SK-N-SH treated with all-trans-retinoic acid at 6 μM for 48 hours (cell line): ENCODE measurements around the gene RHNO1.

Experiments
- ATAC-seq: fragments of 200-7000 bp; cut with Tn5 transposase; 3 replicates; pipeline ENCODE4 v1.9.1; 2020; ENCODE audit warnings: mild to moderate bottlenecking, moderate library complexity
- ARNTL ChIP-seq: fragments of 450-650 bp; formaldehyde crosslinking; IDR thresholded peaks from 2 replicates; pipeline ENCODE4 v1.5.0; 2020; ENCODE audit warnings: low read depth, mild to moderate bottlenecking, moderate library complexity, borderline replicate concordance
- BACH2 ChIP-seq: fragments of 250-450 bp; sonication (Bioruptor Pico); IDR thresholded peaks from 2 replicates; pipeline ENCODE4 v1.9.0; 2021; ENCODE audit warnings: mild to moderate bottlenecking, borderline replicate concordance
- CREB5 ChIP-seq: fragments of 250-450 bp; sonication (Bioruptor Pico); IDR thresholded peaks from 2 replicates; pipeline ENCODE4 v1.5.1; 2020; ENCODE audit warnings: low read depth, mild to moderate bottlenecking, moderate library complexity
- CSDC2 ChIP-seq: fragments of 250-450 bp; sonication (Bioruptor Pico); IDR thresholded peaks from 2 replicates; pipeline ENCODE4 v1.5.0; 2020; ENCODE audit warnings: mild to moderate bottlenecking, moderate library complexity
- ESRRG ChIP-seq: fragments of 250-450 bp; sonication (Bioruptor Pico); IDR thresholded peaks from 2 replicates; pipeline ENCODE4 v1.6.1; 2021; ENCODE audit warnings: mild to moderate bottlenecking
- GLIS3 ChIP-seq: fragments of 250-450 bp; sonication (Bioruptor Pico); IDR thresholded peaks from 2 replicates; pipeline ENCODE4 v1.5.0; 2020; ENCODE audit warnings: mild to moderate bottlenecking, moderate library complexity
- ISL1 ChIP-seq: fragments of 250-450 bp; sonication (Bioruptor Pico); IDR thresholded peaks from 2 replicates; pipeline ENCODE4 v2.1.2; 2022; ENCODE audit warnings: mild to moderate bottlenecking, moderate library complexity
- PATZ1 ChIP-seq: fragments of 250-450 bp; sonication (Bioruptor Pico); IDR thresholded peaks from 2 replicates; pipeline ENCODE4 v1.8.0; 2020; ENCODE audit warnings: mild to moderate bottlenecking, moderate library complexity, borderline replicate concordance
- POU6F1 ChIP-seq: fragments of 250-450 bp; sonication (Bioruptor Pico); IDR thresholded peaks from 2 replicates; pipeline ENCODE4 v1.8.0; 2021; ENCODE audit warnings: low read depth, mild to moderate bottlenecking, moderate library complexity, borderline replicate concordance
- PPARA ChIP-seq: fragments of 250-450 bp; sonication (Bioruptor Pico); IDR thresholded peaks from 2 replicates; pipeline ENCODE4 v1.5.0; 2020; ENCODE audit warnings: mild to moderate bottlenecking, borderline replicate concordance
- SNAI2 ChIP-seq: fragments of 250-450 bp; sonication (Bioruptor Pico); IDR thresholded peaks from 2 replicates; pipeline ENCODE4 v1.5.0; 2020; ENCODE audit warnings: mild to moderate bottlenecking, moderate library complexity
- TCF4 ChIP-seq: fragments of 250-450 bp; sonication (Bioruptor Pico); IDR thresholded peaks from 2 replicates; pipeline ENCODE4 v1.8.0; 2021; ENCODE audit warnings: mild to moderate bottlenecking, moderate library complexity, borderline replicate concordance
- TOX ChIP-seq: fragments of 250-450 bp; sonication (Bioruptor Pico); IDR thresholded peaks from 2 replicates; pipeline ENCODE4 v1.8.0; 2021; ENCODE audit warnings: mild to moderate bottlenecking, moderate library complexity, borderline replicate concordance
- TSHZ2 ChIP-seq: fragments of 250-450 bp; sonication (Bioruptor Pico); IDR thresholded peaks from 2 replicates; pipeline ENCODE4 v1.5.0; 2020; ENCODE audit warnings: mild to moderate bottlenecking, moderate library complexity
- ZC3H10 ChIP-seq: fragments of 250-450 bp; sonication (Bioruptor Pico); IDR thresholded peaks from 2 replicates; pipeline ENCODE4 v1.5.1; 2021; ENCODE audit warnings: mild to moderate bottlenecking, moderate library complexity
- ZFP3 ChIP-seq: fragments of 250-450 bp; sonication (Bioruptor Pico); IDR thresholded peaks from 2 replicates; pipeline ENCODE4 v1.5.0; 2020; ENCODE audit warnings: mild to moderate bottlenecking, moderate library complexity
- ZFP30 ChIP-seq: fragments of 450-650 bp; formaldehyde crosslinking; IDR thresholded peaks from 2 replicates; pipeline ENCODE4 v1.5.0; 2022; ENCODE audit warnings: mild to moderate bottlenecking, moderate library complexity
- ZNF565 ChIP-seq: fragments of 450-650 bp; formaldehyde crosslinking; conservative IDR thresholded peaks from 2 replicates; pipeline ENCODE4 v1.5.0; 2020; ENCODE audit warnings: low read depth, mild to moderate bottlenecking, moderate library complexity
- ZNF70 ChIP-seq: fragments of 450-650 bp; formaldehyde crosslinking; IDR thresholded peaks from 2 replicates; pipeline ENCODE4 v1.5.0; 2020; ENCODE audit warnings: mild to moderate bottlenecking, moderate library complexity
- ZNF8 ChIP-seq: fragments of 450-650 bp; formaldehyde crosslinking; IDR thresholded peaks from 2 replicates; pipeline ENCODE4 v1.5.0; 2020; ENCODE audit warnings: mild to moderate bottlenecking, moderate library complexity
- TF ChIP-seq, protein P1 (sequence below): fragments of 250-450 bp; sonication (Bioruptor Pico); IDR thresholded peaks from 2 replicates; pipeline ENCODE4 v1.5.1; 2021; ENCODE audit warnings: mild to moderate bottlenecking, moderate library complexity

The RHNO1 gene

DNA sequence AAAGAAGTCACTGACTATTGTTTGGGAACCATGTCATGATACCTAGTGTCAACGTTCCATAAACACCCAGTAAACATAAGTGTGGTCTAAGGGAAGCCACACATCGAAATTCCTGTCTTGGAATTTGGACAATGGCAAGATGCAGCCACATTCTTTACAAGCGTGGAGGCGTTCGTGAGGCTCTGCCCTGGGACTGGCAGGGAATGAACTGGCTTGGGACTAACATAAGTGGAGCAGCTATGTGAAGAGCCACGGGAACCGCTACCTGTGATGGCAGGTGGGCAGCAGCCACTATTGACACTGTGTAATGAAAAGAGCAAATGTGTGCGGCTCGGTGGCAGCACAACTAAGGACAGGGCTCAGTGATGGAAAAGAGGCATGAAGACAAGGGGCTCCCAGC lies 32.2 kb upstream of the RHNO1 start (continued):
- TF ChIP-seq TSHZ2 (CRISPR knock-in tag) (no peak), ZC3H10 (CRISPR knock-in tag) (no peak), PATZ1 (CRISPR knock-in tag) (no peak), TOX (no peak), ZFP30 (no peak), ZNF8 (no peak), ZNF70 (CRISPR knock-in tag) (no peak)

DNA sequence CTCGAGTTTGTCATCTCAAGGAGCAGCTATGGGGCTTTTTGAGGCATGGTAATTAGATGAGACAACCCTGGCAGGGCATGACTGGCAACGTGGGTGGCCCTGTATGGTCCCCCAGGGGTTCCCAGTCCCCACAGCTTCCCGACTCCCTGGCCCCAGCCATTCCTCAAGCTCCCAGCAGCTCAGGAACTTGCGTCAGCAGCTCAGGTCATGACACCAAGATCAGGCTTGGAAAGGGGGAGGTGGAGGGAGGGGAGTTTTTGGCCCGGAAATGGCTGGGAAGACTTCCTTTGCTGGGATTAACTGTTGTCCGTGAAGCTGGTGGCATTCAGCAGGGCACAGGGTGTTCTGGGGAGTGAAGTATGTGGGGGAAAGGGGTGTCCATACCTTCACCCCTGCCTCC lies 31.7 kb upstream of the RHNO1 start:
- ATAC-seq: no peak
- TF ChIP-seq ZNF70 (CRISPR knock-in tag) (no peak), ZFP30 (no peak), TOX (no peak), CREB5 (no peak), PPARA (no peak), ESRRG (CRISPR knock-in tag) (no peak), ZNF565 (CRISPR knock-in tag) (no peak), ZNF8 (no peak), BACH2 (CRISPR knock-in tag) (no peak), GLIS3 (CRISPR knock-in tag) (no peak), PATZ1 (CRISPR knock-in tag) (no peak), SNAI2 (no peak), POU6F1 (CRISPR knock-in tag) (no peak), ISL1 (CRISPR knock-in tag) (no peak)
- TF ChIP-seq, protein P1, sequence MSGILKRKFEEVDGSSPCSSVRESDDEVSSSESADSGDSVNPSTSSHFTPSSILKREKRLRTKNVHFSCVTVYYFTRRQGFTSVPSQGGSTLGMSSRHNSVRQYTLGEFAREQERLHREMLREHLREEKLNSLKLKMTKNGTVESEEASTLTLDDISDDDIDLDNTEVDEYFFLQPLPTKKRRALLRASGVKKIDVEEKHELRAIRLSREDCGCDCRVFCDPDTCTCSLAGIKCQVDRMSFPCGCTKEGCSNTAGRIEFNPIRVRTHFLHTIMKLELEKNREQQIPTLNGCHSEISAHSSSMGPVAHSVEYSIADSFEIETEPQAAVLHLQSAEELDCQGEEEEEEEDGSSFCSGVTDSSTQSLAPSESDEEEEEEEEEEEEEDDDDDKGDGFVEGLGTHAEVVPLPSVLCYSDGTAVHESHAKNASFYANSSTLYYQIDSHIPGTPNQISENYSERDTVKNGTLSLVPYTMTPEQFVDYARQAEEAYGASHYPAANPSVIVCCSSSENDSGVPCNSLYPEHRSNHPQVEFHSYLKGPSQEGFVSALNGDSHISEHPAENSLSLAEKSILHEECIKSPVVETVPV: no peak

DNA sequence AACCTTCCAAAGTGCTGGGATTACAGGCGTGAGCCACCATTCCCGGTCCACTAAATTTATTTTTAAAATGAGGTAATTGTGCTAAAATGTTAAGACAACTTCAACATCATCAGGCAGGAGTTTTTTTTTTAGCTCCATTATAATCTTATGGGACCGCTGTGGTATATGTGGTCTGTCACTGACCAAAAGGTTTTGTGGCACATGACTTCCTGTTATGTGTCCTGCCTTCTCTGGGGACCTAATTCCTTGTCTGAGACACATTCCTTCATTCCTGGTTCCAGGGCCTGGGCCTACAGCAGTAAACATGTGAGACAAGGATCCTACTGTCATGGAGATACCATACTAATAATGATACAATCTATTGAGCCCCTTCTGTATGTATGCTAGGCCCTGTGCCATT lies 25.1 kb upstream of the RHNO1 start:
- no peak for ATAC-seq
- no peak for TF ChIP-seq ZFP30
- TF ChIP-seq ARNTL (CRISPR knock-in tag): no peak
- no peak for TF ChIP-seq CSDC2
- no peak for TF ChIP-seq CREB5
- TF ChIP-seq ZFP3 (CRISPR knock-in tag): no peak
- no peak for TF ChIP-seq PATZ1 (CRISPR knock-in tag)
- TF ChIP-seq POU6F1 (CRISPR knock-in tag): no peak
- TF ChIP-seq TCF4: no peak
- TF ChIP-seq ESRRG (CRISPR knock-in tag): no peak
- no peak for TF ChIP-seq ISL1 (CRISPR knock-in tag)
